HG03139 (cell line): ENCODE measurements around the gene FRMD3.

Experiments
- ATAC-seq: cut with Tn5 transposase; IDR thresholded peaks from one replicate; pipeline ENCODE4 v1.9.1; 2021; ENCODE audit not compliant: unreplicated experiment

Gene FRMD3

GRCh38 chr9:83434254-83434653 lies 103.9 kb downstream of the FRMD3 start:
- no peak for ATAC-seq

- no peak for ATAC-seq
These were observed 104.4 kb downstream of the FRMD3 start for GRCh38 chr9:83433846-83434245.

- ATAC-seq: no peak
These were observed 105.2 kb downstream of the FRMD3 start for GRCh38 chr9:83432877-83433550.

GRCh38 chr9:83432104-83432627 lies 106.0 kb downstream of the FRMD3 start:
- ATAC-seq: no peak

GRCh38 chr9:83431101-83432060 lies 106.8 kb downstream of the FRMD3 start:
- no peak for ATAC-seq

GRCh38 chr9:83430681-83431080 lies 107.5 kb downstream of the FRMD3 start:
- no peak for ATAC-seq

GRCh38 chr9:83429229-83429628 lies 109.0 kb downstream of the FRMD3 start:
- no peak for ATAC-seq

GRCh38 chr9:83425240-83425639 lies 113.0 kb downstream of the FRMD3 start:
- no peak for ATAC-seq

- no peak for ATAC-seq
These were observed 113.4 kb downstream of the FRMD3 start for GRCh38 chr9:83424831-83425230.

GRCh38 chr9:83423815-83424707 lies 114.1 kb downstream of the FRMD3 start:
- ATAC-seq: no peak

- no peak for ATAC-seq
These were observed 115.7 kb downstream of the FRMD3 start for GRCh38 chr9:83422527-83422926.

GRCh38 chr9:83420486-83420885 lies 117.7 kb downstream of the FRMD3 start:
- no peak for ATAC-seq

- ATAC-seq: no peak
These were observed 118.2 kb downstream of the FRMD3 start for GRCh38 chr9:83419961-83420360.

GRCh38 chr9:83418283-83418682 lies 119.9 kb downstream of the FRMD3 start:
- no peak for ATAC-seq

GRCh38 chr9:83413367-83413766 lies 124.8 kb downstream of the FRMD3 start:
- ATAC-seq: no peak

GRCh38 chr9:83410701-83411100 lies 127.5 kb downstream of the FRMD3 start:
- ATAC-seq: no peak

- no peak for ATAC-seq
These were observed 131.3 kb downstream of the FRMD3 start for GRCh38 chr9:83406921-83407320.

- ATAC-seq: no peak
These were observed 132.4 kb downstream of the FRMD3 start for GRCh38 chr9:83405759-83406158.

GRCh38 chr9:83403527-83404238 lies 134.5 kb downstream of the FRMD3 start:
- no peak for ATAC-seq

GRCh38 chr9:83401328-83401900 lies 136.8 kb downstream of the FRMD3 start:
- ATAC-seq: no peak
